ENCODE data around the gene NOS3.

NOS3 gene

GRCh38 chr7:150990416-150991186, at the start of gene NOS3:
Gene NOS3, plus strand, starts transcription at chr7:150991017. Its CDS starts 2,787 bp downstream, at chr7:150993804.
- no peak for DNase-seq (ENCODE audit: low read depth in 2 of 2)

GRCh38 chr7:150941351-150942000, 49.3 kb upstream of the NOS3 start:
- DNase-seq (ENCODE audit: low read depth in 2 of 2) = no peak

GRCh38 chr7:150942001-150942590, 48.7 kb upstream of the NOS3 start:
- no peak for DNase-seq (ENCODE audit: low read depth in 2 of 2)

GRCh38 chr7:150942591-150943452, 48.0 kb upstream of the NOS3 start:
- DNase-seq (ENCODE audit: low read depth in 2 of 2) = no peak

GRCh38 chr7:150943453-150943814, 47.4 kb upstream of the NOS3 start:
- no peak for DNase-seq (ENCODE audit: low read depth in 2 of 2)

GRCh38 chr7:150944066-150945042, 46.5 kb upstream of the NOS3 start:
- no peak for DNase-seq (ENCODE audit: low read depth in 2 of 2)

GRCh38 chr7:150945171-150945852, 45.5 kb upstream of the NOS3 start:
- DNase-seq (ENCODE audit: low read depth in 2 of 2) = no peak

GRCh38 chr7:150945853-150946420, 44.9 kb upstream of the NOS3 start:
- no peak for DNase-seq (ENCODE audit: low read depth in 2 of 2)

- DNase-seq (ENCODE audit: low read depth in 2 of 2) = no peak
These were observed 44.2 kb upstream of the NOS3 start for GRCh38 chr7:150946421-150947240.

GRCh38 chr7:150947241-150947745, 43.5 kb upstream of the NOS3 start:
- no peak for DNase-seq (ENCODE audit: low read depth in 2 of 2)

- DNase-seq (ENCODE audit: low read depth in 2 of 2) = no peak
These were observed 42.8 kb upstream of the NOS3 start for GRCh38 chr7:150947761-150948651.

GRCh38 chr7:150948791-150949251, 42.0 kb upstream of the NOS3 start:
- no peak for DNase-seq (ENCODE audit: low read depth in 2 of 2)

GRCh38 chr7:150949564-150949963, 41.3 kb upstream of the NOS3 start:
- no peak for DNase-seq (ENCODE audit: low read depth in 2 of 2)

GRCh38 chr7:150949971-150950491, 40.8 kb upstream of the NOS3 start:
- DNase-seq (ENCODE audit: low read depth in 2 of 2) = no peak

GRCh38 chr7:150950496-150951180, 40.2 kb upstream of the NOS3 start:
- DNase-seq (ENCODE audit: low read depth in 2 of 2) = no peak

- no peak for DNase-seq (ENCODE audit: low read depth in 2 of 2)
These were observed 39.7 kb upstream of the NOS3 start for GRCh38 chr7:150951181-150951520.

- no peak for DNase-seq (ENCODE audit: low read depth in 2 of 2)
These were observed 39.3 kb upstream of the NOS3 start for GRCh38 chr7:150951521-150951920.
